Kidney (tissue), 14 donors: Measurements from ENCODE around the gene SLC25A47. TPM values are rescaled to one million over a fixed set of nuclear protein-coding genes. Genes with fewer than 3 reads are reported as not detected.

Source experiments
- DNase-seq, 5 donors: peaks; one replicate each; pipeline ENCODE4 v3.0.0-alpha.2; 2013 to 2020
- FAIRE-seq: peaks from 2 replicates; lab custom pipeline; 2012; peaks lifted over from hg19 to GRCh38; lab: Jason Lieb, UNC
- H3K27ac ChIP-seq, 2 donors: one replicate each; pipeline ENCODE4 v1.7.0; 2013; ENCODE audit warnings: low read depth in 2 of 2, low read length in 2 of 2, inconsistent platforms in 1 of 2
- H3K27me3 ChIP-seq: one replicate; pipeline ENCODE4 v1.7.1; 2013; ENCODE audit warnings: low read length, inconsistent platforms; ENCODE audit not compliant: control insufficient read depth, insufficient read depth
- H3K36me3 ChIP-seq, 3 donors: one replicate each; pipeline versions ENCODE4 v1.7.0 to v1.7.1; 2013; ENCODE audit warnings: low read length in 3 of 3, control low read depth in 1 of 3, inconsistent platforms in 1 of 3; ENCODE audit not compliant: insufficient read depth in 3 of 3, control insufficient read depth in 2 of 3
- H3K4me1 ChIP-seq, 3 donors: one replicate each; pipeline versions ENCODE4 v1.7.0 to v1.7.1; 2013; ENCODE audit warnings: low read length in 3 of 3, inconsistent platforms in 1 of 3, low read depth in 1 of 3; ENCODE audit not compliant: control insufficient read depth in 2 of 3, insufficient read depth in 2 of 3
- H3K4me3 ChIP-seq, 3 donors: one replicate each; pipeline versions ENCODE4 v1.7.0 to v1.8.1; 2013; ENCODE audit warnings: low read length in 3 of 3, control low read depth in 1 of 3, inconsistent platforms in 1 of 3
- H3K9ac ChIP-seq, 3 donors: one replicate each; pipeline versions ENCODE4 v1.7.0 to v1.7.1; 2013; ENCODE audit warnings: low read length in 3 of 3, control low read depth in 1 of 3, inconsistent platforms in 1 of 3
- H3K9me3 ChIP-seq, 3 donors: one replicate each; pipeline versions ENCODE4 v1.7.0 to v1.7.1; 2013; ENCODE audit warnings: low read length in 3 of 3, control low read depth in 1 of 3, inconsistent platforms in 1 of 3; ENCODE audit not compliant: control insufficient read depth in 2 of 3, insufficient read depth in 1 of 3
- CTCF ChIP-seq: IDR thresholded peaks from 3 replicates; pipeline ENCODE4 v1.5.1; 2012; ENCODE audit warnings: mild to moderate bottlenecking, moderate library complexity, borderline replicate concordance; ENCODE audit not compliant: insufficient read depth; ENCODE audit errors: extremely low read depth
- intact Hi-C: fragments of 100-400 bp; cut with DNase I; formaldehyde crosslinking; loops from one replicate; pipeline ENCODE4 v1.11.1; 2022
- polyA plus RNA-seq: library from polyadenylated mRNA; stranded (reverse); fragments of 350-450 nt; fragmentation: Illumina TruSeq; extraction: RNeasy Lipid Tissue Mini Kit (QIAGEN cat#74804); gene quantifications from one replicate; pipeline ENCODE4 v1.2.3, GENCODE V29; 2014; ENCODE audit warnings: low read depth, low replicate concordance; ENCODE audit not compliant: insufficient read depth
- total RNA-seq: library from RNA; stranded (reverse); fragmentation: NEBNext Ultra II Directional; extraction: Animal tissue kit (Norgen Biotek cat#: 25700); gene quantifications from one replicate; pipeline ENCODE4 v1.2.1, GENCODE V29; 2021
- donor health status: control.
- donor health status: control.
- donor health status: control.
- donor health status: control.
- donor health status: control.
- donor health status: DM: yes; HTN: yes; CAD: no.
- donor health status: Normal renal cell carcinoma (clear cell type).

SLC25A47 gene
- total and polyA plus RNA-seq, 2 donors from 2014 or later, result 1.0 TPM; not detected in 1

GRCh38 chr14:100333827-100334226 lies 10.7 kb downstream of the SLC25A47 start:
- no peak overlapping the region for H3K27ac ChIP-seq
- no peak overlapping the region for H3K9ac ChIP-seq
- no peaks in the 10 kb centered on the region for H3K9me3 ChIP-seq
- DNase-seq, result no peak
- FAIRE-seq, result no peak
- H3K36me3 ChIP-seq, result peaks cover 0 to 9% (median 6%) of the 10 kb centered on the region in 3 donors
- intact Hi-C loops, result no loop called here
- no peaks in the 10 kb centered on the region for H3K27me3 ChIP-seq
- H3K4me1 ChIP-seq, result peaks cover 0 to 12% (median 3%) of the 10 kb centered on the region in 3 donors
- no peak for TF ChIP-seq CTCF
- H3K4me3 ChIP-seq, result no peak overlapping the region

GRCh38 chr14:100334904-100335303 lies 11.8 kb downstream of the SLC25A47 start:
- Histone ChIP-seq H3K9me3 (no peaks in the 10 kb centered on the region), H3K9ac (no peak overlapping the region), H3K36me3 (peaks cover 0 to 9% (median 6%) of the 10 kb centered on the region in 3 donors), H3K27me3 (no peaks in the 10 kb centered on the region), H3K4me3 (no peak overlapping the region), H3K4me1 (peaks cover 0 to 12% (median 3%) of the 10 kb centered on the region in 3 donors), H3K27ac (no peak overlapping the region)
- intact Hi-C loops, result no loop called here
- FAIRE-seq, result no peak
- peak in 1 of 5 donors; percentile 16 for DNase-seq
- TF ChIP-seq CTCF, result no peak

- Histone ChIP-seq H3K36me3 (peaks cover 0 to 12% (median 6%) of the 10 kb centered on the region in 3 donors), H3K9ac (no peak overlapping the region), H3K4me3 (no peak overlapping the region), H3K9me3 (no peaks in the 10 kb centered on the region), H3K27me3 (no peaks in the 10 kb centered on the region), H3K27ac (no peak overlapping the region), H3K4me1 (peaks cover 0 to 18% (median 3%) of the 10 kb centered on the region in 3 donors)
- no peak for TF ChIP-seq CTCF
- intact Hi-C loops, result no loop called here
- no peak for FAIRE-seq
- peak in 2 of 5 donors; percentile 16 to 58 for DNase-seq
Measured at GRCh38 chr14:100336618-100337530, 13.7 kb downstream of the SLC25A47 start.
